ENCODE measurements around the gene ZGLP1.
"Not testable (repeated sequence)": the region's sequence is repeated elsewhere in the genome, so short reads cannot be mapped to it uniquely, and the experiment has no call there.

The ZGLP1 gene

DNA sequence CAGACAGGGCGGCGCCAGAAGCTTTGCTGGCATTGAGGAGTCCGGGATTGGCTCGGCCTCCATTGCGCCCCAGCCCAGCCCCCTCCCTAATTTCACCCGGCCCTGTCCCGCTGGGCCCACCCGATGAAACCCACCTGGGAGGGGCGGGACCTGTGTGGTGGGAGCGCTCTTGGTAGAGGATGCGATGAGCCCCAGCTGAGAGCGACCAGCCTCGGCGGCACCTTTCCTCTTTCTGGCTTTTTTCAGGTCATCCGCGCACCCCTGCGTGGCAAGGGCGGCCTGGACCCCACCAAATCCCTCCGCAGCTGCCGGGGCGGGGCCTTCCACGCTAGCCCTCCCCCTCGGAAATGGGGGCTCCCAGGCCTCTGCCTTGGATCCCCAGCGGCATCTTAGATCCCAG, at the start of gene ZGLP1:
ZGLP1 (minus strand) TSS at position 393 of the 400 bp plus-strand sequence.
- no peak for DNase-seq

DNA sequence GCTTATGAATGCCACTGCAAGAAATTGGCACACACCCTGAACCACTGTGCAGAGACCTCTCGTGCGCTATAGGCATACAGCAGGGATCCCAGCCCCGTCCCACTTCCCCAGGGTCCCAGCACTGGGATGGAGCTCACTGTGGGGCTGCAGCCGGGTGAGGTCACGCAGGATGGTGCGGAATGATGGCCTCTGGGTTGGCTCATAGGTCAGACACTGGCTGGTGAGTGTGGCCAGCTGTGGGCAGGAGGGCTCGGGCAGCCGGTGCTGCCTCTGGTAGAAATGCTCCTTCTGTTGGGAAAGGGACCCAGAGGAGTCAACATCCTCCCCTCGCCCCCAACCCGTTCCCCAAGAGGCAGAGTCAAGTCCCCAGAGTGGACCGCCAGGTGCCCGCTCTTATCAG, 46.8 kb upstream of the ZGLP1 start:
- DNase-seq = no peak

DNA sequence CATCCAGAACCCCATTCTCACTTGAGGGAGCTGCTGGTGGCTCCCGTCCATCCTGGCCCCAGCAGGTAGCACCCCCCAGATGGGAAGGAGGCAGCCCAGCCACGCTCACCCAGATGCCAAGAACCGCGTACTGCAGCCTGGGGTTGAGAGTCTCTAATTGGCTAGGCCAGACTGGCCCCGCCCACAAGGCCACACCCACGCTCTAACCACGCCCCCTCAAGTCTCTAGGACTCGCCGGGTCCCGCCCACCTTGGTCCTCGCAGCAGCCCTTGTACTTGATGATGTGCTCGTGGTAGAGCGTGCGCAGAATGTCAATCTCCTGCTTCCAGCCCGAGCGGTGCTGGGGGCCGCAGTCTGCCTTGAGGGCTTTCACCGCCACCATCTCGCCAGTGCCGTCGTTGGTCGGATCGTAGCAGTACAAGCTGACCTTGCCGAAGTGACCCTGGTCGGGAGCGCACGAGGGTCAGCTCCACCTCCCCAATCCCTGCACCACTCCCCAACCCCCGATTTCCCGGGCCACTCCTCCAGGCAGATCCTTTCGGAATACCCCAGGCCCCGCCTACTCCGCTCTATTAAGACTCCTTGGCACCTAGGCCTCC, 44.3 kb upstream of the ZGLP1 start:
- DNase-seq = peak; percentile 75

DNA sequence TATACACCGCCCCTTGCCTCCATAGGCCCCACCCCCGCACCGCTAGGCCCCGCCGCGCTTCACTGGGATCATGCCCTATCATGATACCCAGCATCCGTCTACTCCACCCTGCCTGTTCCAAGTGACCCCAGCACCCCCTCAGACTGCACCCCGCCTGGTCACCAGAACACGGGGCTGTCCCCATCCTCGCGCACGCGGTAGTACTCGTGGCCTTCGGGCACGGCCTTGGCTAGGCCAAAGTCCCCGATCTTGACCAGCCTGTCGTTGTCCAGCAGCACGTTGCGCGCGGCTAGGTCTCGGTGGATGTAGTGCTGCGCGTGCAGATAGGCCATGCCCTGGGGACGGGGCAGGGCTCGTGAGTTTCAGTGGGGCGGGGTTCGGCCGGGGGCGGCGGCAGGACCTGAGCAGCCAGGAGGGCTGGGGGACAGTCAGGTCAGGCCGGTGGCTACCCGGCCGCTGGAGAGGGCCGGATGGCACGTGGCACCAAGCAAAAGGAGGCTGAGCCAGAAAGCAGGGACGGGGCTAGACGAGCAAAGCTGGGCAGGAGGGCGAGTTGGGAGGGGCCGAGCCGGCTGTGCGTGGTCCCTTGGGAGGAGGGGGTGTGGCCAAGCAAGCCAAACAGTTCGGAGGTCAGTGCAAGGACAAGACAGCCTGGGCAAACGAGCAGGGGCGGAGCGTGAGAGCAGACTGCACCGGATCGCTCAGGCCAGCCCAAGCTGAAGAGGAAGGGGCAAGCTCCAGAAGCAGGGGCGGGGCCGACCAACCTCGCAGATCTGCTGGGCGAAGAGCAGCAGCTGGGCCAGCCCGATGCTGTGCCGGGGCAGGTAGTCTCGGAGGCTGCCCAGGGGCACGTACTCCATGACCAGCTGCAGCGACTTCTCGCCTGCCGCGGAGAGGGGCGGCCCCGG, 43.4 kb upstream of the ZGLP1 start:
- no peak for DNase-seq

DNA sequence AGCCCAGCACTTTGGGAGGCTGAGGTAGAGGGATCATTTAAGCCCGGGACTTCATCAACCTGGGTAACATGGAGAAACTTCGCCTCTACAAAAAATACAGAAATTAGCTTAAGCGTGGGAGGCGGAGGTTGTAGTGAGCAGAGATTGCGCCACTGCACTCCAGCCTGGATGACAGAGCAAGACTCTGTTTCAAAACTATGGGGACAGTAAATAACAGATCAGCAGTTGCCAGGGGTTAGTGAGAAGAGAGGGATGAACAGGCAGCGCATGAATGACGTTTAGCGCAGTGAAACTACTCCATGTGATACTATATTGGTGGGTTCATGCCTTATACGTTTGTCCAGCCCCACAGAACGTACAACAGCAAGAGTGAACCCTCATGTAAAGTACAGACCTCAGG, 36.9 kb upstream of the ZGLP1 start:
- no peak for DNase-seq

DNA sequence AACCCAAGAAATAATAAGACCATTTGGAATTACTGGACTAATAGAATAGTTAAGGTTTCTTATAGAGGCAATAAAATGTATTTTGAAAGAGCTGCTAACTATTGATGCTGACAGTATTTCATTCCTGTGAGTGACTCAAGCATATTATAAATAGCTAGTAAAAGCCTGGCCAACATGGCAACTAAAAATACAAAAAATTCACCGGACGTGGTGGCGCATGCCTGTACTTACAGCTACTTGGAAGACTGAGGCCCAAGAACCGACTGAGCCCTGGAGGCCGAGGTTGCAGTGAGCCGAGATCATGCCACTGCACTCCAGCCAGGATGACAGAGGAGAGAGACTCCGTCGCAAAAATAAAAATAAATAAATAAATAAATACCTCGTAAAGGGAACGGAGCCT, 35.2 kb upstream of the ZGLP1 start:
- no peak for DNase-seq

DNA sequence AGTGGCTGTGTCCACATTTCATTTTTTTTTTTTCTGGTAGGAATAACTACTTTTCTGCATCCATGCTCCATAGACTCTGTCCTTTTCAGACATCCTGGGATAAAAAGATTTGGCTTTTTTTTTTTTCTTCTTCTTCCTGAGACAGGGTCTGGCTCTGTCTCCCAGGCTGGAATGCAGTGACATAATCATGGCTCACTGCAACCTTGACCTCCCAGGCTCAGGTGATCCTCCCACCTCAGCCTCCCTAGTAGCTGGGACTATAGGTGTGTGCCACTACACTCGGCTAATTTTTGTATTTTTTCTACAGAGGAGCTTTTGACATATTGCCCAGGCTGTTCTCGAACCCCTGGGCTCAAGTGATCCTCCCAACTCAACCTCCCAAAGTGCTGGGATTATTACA, 33.9 kb upstream of the ZGLP1 start:
- DNase-seq = no peak

DNA sequence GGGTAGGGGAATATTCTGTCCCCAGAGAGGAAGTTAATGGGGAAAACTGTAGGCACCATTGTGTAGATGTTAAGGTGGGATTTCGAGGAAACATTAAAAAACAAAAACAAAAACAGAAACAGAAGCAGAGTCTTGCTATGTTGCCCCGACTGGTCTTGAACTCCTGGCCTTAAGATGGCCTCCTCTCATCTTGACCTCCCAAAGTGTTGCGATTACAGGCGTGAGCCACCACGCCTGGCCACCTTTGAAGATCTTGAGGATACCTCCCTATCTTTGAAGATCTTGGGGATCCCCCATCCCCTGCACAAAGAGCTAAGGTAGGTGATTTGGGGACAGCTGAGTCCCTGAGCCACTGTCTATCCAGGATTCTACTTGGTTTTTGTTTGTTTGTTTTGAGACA, 30.4 kb upstream of the ZGLP1 start:
- no peak for DNase-seq

DNA sequence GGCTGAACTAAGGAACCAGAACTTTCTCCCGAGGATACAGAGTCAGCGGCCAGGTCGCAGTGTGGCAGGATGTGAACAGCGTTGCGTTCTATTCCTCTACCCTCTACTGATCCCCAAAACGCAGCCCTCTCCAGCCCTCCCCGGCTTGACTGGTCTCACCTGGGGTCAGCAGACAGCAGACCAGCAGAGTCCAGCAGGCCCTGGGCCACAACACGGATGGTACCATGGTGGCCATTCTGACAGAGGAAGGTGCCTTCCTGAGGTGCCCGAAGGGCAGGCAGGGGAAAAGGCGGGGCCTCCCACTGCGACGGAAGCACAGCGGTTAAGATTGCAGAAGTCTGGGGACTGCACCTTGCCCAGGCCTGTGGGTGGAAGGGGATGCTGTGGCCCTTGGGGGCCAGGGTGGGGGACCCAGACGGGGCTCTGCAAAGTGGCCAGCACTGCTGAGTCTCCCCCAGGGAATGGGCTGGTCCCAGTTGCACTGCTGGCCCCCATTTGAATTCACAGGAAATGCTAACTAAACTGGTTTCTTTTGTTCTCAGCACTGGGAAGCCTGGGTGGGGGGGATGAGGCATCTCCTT, 29.9 kb upstream of the ZGLP1 start, which contains the start of gene ICAM3:
ICAM3 (minus strand) TSS at position 245 of the 581 bp plus-strand sequence; CDS start at position 235, 10 bp downstream.
- DNase-seq = peak; percentile 88

DNA sequence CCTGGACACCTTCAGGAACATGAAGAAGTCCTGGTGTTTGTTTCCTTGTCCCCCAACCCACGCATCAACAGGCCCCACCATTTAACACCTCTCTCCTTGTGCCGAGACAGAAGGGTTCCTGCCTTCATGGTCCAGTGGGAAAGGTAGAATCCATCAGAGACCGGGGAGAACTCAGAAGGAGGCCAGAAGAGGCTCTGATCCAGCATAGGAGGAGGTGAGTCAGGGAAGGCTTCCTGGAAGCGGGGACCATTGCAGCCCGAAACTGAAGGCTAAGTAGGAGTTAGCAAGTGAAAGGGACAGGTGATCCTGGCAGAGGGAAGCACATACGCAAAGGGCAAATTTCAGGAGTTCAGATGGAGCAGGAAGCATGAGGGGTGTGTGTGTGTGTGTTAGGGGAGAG, 29.3 kb upstream of the ZGLP1 start:
- no peak for DNase-seq

DNA sequence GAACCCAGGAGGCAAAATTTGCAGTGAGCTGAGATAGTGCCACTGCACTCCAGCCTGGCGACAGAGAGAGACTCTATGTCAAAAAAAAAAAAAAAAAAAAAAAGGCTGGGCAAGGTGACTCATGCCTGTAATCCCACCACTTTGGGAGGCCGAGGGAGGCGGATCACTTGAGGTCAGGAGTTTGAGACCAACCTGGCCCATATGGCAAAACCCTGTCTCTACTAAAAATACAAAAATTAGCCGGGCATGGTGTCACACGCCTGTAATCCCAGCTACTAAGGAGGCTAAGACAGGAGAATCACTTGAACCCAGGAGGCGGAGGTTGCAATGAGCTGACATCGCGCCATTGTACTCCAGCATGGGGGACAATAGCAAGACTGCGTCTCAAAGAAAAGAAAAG, 27.1 kb upstream of the ZGLP1 start:
- DNase-seq = not testable (repeated sequence)

DNA sequence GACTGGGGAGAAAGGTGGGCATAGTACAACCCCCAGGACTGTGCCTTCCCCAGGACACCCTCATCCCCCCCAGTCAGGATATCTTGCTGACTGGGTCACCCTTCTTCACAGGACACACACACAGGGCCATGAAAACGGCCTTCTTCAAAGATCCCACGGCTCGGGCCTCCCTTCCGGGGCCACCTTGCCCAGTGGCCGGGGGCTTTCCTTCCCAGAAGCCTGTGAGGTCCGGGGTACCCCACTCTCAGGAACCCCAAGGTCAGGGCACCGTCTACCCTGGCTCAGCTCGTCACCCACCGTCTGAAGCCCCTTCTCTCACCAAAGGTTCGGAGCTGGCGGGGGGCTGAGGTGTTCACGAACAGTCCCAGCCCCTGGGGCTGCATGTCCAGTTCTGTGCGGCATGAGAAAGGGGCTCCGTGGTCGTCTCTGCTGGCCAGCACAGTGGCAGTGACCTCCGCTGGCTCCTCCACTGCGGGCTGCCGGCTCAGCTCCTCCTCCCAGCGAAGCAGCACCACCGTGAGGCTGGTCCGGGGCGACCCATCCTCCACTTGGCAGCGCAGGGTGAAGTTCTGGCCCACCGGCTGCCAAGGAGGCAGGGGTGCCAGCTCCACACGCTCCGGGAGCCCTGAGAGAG, 25.9 kb upstream of the ZGLP1 start:
- DNase-seq = no peak

DNA sequence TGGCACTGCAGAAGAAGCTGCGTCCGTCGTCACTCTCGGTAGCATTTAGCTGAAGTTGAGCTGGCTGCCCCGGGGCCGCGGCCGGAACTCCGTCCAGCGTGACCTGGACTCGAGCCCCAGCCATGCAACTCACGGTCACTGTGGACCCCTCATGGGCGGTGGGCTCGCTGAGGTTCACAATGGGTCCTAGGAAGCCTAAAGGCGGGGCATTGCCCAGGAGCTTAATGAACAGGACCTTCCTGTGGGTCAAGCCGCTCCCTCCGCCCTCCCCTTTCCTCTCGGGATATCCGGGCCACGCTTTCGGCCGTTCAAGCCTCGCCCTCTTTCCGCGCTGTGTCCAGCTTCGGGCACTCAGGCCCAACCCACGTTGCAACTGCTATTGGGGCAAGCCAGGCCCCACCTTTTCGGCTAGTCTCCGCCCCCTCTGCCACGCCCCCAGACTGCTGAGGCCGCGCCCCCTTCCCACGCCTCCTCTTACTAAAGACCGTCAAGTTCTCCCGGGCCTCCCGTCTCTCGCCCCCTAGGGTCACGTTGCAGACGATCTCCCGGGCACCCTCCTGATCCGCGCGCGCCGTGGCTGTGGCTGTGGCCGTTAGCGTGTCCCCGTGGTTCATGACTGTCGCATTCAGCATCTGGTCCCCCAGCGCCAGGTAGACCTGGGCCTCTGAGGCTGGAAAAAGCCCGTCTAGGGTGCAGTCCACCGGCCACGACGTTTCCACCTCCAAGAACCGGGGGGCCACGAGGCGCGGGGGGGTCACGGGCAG, 25.2 kb upstream of the ZGLP1 start:
- peak; percentile 77 for DNase-seq

DNA sequence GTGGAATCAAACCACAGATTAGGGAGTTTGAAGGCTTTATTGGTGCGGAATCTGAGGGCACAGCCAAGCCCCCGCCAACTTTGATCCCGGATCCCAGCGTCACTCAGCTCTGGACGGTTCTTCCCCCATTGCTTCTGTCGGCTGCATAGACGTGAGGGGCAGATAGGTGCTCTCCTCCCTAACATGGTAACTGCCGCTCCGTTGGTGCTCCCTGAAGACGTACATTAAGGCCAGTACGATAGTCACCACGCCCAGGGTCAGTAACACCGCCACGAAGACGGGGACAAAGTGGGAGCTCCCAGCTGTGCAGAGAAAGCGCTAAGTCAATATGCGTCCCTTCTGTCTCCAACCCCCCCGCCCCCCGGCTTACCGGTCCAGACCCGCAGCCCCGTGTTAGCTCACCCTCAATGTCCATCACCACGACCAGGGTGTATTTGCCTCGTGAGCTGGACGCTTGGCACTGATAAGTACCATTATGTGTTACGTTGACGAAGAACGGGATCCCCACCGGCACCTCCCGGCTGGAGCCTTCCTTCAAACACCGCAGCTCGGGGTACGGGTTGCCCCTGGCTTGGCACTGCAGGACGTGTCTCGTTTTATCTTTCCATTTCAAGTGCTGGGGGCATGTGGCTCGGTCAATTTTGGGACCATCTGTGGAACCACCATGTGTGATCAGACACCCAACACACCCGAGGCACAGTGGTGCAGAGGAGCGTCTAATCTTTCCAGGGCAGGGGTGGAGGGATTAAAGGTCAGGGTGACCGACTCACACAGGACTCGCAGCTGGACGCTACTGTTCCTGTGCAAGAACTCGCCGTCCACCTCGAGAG, 24.4 kb upstream of the ZGLP1 start:
- no peak for DNase-seq

DNA sequence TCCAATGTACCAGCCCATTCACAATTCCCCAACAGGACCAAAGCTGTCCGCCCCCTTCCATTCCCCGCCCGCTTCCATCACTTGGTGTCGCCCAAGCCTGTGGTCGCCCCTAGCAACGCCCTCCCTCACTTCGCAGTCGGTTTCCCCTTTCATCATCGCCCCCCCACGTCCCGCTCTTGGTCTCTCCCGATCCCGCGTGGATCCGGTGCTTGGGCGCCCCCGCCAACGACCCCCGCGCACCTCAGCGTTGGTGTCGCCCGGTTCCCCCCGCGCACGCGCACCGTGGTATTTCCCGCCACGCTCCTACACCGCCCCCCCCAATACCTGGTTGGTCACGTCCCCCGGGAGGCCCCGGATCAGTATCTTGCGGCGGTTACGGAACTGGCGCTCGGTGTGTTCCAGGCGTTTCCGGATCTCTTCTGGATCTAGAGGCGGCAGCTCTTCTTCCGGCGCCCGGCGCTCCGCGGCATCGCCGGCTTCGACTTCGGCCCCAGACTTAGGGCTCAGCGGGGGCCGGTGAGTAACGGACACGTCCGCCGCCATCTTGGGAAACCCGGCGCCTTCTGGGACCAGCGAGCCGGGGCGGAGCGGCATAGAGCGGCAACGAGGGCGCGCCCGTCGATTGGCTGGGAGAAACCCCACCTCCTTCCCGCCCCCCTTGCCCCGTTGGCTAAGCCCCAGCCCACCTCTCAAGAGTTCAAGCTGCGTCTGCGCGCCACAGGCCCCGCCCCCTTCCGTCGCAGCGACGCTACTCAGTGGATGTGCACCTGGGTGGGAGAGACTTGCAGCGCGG, 23.5 kb upstream of the ZGLP1 start, which contains the start of gene RAVER1:
RAVER1 (minus strand) TSS at position 565 of the 793 bp plus-strand sequence; CDS start at position 543, 22 bp downstream.
- peak; percentile 99 for DNase-seq

DNA sequence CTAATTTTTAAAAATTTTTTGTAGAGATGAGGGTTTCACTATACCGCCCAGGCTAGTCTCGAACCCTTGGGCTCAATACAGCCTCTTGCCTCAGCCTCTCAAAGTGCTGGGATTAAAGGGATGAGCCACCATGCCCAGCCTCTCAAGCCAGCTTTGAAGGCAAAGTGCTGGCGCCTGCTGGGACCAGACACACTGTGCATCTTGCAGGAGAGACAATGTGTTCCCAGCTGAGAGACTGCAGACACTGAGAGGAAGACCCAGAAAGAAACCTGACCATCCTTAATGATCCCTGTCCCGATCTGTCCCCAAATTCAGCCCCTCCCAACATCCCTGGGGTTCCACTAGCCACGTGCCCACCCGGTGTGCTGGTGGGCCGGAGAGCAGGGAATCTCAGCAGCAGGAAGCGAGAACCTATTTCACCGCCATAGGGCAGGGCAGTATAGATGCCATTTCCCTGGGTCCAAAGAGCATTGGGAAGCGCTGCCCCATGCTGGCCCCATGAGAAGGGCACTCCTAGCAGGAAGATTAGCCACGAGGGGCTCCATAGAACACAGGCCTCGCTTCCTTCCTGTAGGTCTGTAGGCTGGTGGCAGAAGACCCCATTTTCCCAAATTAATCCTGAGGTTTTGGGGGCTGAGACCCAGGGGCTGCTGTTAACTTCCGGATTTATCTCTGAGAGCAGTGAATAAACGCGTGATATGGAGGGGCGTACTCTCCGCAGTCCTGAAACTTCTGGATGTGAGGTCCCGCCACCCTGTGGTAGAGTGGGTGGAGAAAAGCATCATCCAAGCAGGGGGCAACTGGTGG, 22.7 kb upstream of the ZGLP1 start:
- DNase-seq = no peak

DNA sequence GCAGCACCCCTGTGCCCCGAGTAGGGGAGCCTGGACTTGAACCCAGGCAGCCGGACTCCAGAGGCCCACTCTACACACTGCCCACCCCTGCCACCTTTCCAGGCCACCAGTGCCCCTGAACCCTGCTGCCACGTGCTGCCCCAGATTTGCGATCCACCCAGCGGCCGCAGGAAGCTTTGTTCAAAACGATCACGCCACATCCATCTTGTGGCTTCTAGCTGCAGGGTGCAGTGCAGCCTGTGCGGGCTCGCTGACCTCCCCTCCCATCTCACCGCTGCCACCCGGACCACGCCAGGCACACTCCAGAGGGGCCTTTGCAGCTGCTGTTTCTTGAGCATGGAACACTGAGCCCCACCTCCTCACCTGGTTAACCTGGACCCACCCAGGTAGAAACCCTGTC, 19.9 kb upstream of the ZGLP1 start:
- DNase-seq = no peak

DNA sequence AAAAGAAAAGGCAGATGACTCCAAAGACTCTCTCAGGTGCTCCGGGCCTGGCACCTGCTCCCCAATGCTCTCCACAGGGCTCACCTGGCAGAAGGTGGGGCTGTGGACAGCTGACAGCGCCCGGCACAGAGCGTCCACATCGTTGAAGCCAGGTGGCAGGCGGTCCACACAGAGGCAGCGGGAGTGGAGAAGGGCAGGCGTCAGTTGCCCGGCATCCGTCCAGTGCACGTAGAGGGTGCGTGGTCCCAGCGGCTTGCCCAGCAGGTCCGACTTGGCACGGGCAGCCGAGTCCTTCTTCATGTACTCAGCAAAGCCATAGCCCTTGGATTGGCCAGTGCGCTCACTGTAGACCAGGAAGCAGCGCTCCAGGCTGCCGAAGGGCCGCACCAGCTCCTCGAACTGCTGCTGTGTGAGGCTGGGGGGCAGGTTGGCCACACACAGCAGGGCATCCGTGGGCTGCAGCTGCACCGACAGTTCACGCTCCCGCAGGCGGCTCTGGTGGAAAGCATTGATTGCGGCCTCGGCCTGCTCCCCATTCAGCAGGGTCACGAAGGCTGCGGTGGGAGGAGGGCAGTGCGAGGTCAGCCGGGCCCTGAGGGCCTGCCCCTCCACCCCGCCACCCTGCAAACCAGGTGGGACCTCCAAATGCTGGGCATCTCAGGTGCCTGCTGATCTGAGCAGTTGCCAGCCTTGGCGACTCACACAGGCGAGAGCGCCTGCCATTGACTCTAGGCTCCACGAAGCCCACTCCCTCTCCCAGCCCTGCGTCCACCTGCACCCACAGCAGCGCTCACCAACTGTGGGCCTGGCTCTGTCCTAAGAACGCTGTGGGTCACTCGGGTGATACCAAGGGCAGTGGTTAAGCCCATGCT, 19.2 kb upstream of the ZGLP1 start:
- DNase-seq = no peak

DNA sequence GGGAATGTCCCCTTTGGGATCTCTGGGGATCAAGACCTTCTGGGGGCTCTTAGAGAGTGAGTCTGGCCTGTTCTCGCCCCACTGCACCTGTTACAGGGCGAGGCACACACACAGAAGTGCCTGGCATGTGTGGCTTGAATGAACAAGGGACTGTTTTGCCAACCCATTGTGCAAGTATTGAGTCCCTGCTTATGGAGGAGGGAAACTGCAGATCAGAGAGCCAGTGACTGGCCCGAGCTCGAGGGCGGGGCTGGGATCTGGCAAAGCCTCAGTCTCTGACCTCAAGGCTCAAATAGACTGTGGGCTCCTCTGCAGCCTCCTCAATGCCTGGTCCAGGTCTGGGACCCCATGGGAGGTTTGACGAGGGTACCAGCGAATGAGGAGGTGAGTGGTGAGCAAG, 18.2 kb upstream of the ZGLP1 start:
- DNase-seq = no peak
